WTC11 (cell line): Measurements from ENCODE around the gene CACYBP. TPM values are rescaled to one million over a fixed set of nuclear protein-coding genes. Genes with fewer than 3 reads are reported as not detected.

Experiments used
- ATAC-seq: fragments of 200-7000 bp; cut with Tn5 transposase; 2 replicates; pipeline ENCODE4 v1.10.0; 2021; ENCODE audit warnings: mild to moderate bottlenecking, moderate library complexity
- CTCF ChIA-PET: fragments of 300-600 bp; sonication (Branson Sonifier 250); formaldehyde crosslinking; loops from one replicate; lab custom pipeline; 2021; ENCODE audit warnings: antibody characterized with exemption; lab: Charles Lee
- POLR2A ChIA-PET: fragments of 350-600 bp; sonication (Branson Sonifier 250); formaldehyde crosslinking; loops from one replicate; lab custom pipeline; 2021; ENCODE audit warnings: antibody characterized with exemption; lab: Charles Lee
- DNase-seq: peaks from one replicate; pipeline ENCODE4 v3.0.0; 2021; ENCODE audit warnings: low spot score
- H3K27ac Mint-ChIP-seq: 2 replicates; pipeline ENCODE4 v1.8.0; 2021; ENCODE audit warnings: mixed read lengths
- H3K27me3 Mint-ChIP-seq: 2 replicates; pipeline ENCODE4 v1.8.0; 2021; ENCODE audit warnings: low read depth, mild to moderate bottlenecking, moderate library complexity, mixed read lengths
- H3K36me3 Mint-ChIP-seq: 2 replicates; pipeline ENCODE4 v1.8.0; 2021; ENCODE audit warnings: mixed read lengths
- H3K4me1 Mint-ChIP-seq: 2 replicates; pipeline ENCODE4 v1.8.0; 2022; ENCODE audit warnings: mixed read lengths
- H3K4me3 Mint-ChIP-seq: 2 replicates; pipeline ENCODE4 v1.8.0; 2021; ENCODE audit warnings: mild to moderate bottlenecking, moderate library complexity, mixed read lengths
- H3K9me3 Mint-ChIP-seq: 2 replicates; pipeline ENCODE4 v1.8.0; 2021; ENCODE audit warnings: mixed read lengths
- AFF4 ChIP-seq: sonication (generic); formaldehyde crosslinking; IDR thresholded peaks from 2 replicates; pipeline ENCODE4 v1.8.1; 2023; ENCODE audit warnings: mild to moderate bottlenecking, missing genetic modification reagents, borderline replicate concordance
- CDX4 ChIP-seq: fragments of 250-450 bp; sonication (Bioruptor Pico); IDR thresholded peaks from 2 replicates; pipeline ENCODE4 v1.9.0; 2021; ENCODE audit warnings: moderate library complexity, mild to moderate bottlenecking, inconsistent platforms, borderline replicate concordance
- CREB1 ChIP-seq: sonication (generic); formaldehyde crosslinking; IDR thresholded peaks from 2 replicates; pipeline ENCODE4 v1.8.0; 2023; ENCODE audit warnings: mild to moderate bottlenecking, missing genetic modification reagents
- CTCF ChIP-seq: fragments of 200-600 bp; IDR thresholded peaks from 2 replicates; pipeline ENCODE4 v1.8.0; 2022; ENCODE audit warnings: antibody characterized with exemption
- ETV6 ChIP-seq: sonication (generic); formaldehyde crosslinking; IDR thresholded peaks from 2 replicates; pipeline ENCODE4 v1.8.1; 2022; ENCODE audit warnings: mild to moderate bottlenecking, missing genetic modification reagents
- FOXP1 ChIP-seq: sonication (generic); formaldehyde crosslinking; IDR thresholded peaks from 2 replicates; pipeline ENCODE4 v1.8.0; 2022; ENCODE audit warnings: missing genetic modification reagents, mild to moderate bottlenecking, moderate library complexity, borderline replicate concordance
- GRHL2 ChIP-seq: fragments of 250-450 bp; sonication (Bioruptor Pico); IDR thresholded peaks from 2 replicates; pipeline ENCODE4 v1.8.0; 2022; ENCODE audit warnings: mild to moderate bottlenecking, moderate library complexity; ENCODE audit not compliant: insufficient replicate concordance, severe bottlenecking
- JAZF1 ChIP-seq: fragments of 250-450 bp; sonication (Bioruptor Pico); IDR thresholded peaks from 2 replicates; pipeline ENCODE4 v1.9.0; 2021; ENCODE audit warnings: moderate library complexity, mild to moderate bottlenecking, inconsistent platforms
- NFE2L1 ChIP-seq: sonication (generic); formaldehyde crosslinking; IDR thresholded peaks from 2 replicates; pipeline ENCODE4 v1.8.1; 2023; ENCODE audit warnings: missing genetic modification reagents
- NR3C1 ChIP-seq: sonication (generic); formaldehyde crosslinking; conservative IDR thresholded peaks from 2 replicates; pipeline ENCODE4 v1.8.1; 2023; ENCODE audit warnings: low read depth, mild to moderate bottlenecking, missing genetic modification reagents
- PRRX2 ChIP-seq: fragments of 250-450 bp; sonication (Bioruptor Pico); IDR thresholded peaks from 2 replicates; pipeline ENCODE4 v1.8.0; 2021; ENCODE audit warnings: mild to moderate bottlenecking
- RELA ChIP-seq: sonication (generic); formaldehyde crosslinking; IDR thresholded peaks from 2 replicates; pipeline ENCODE4 v1.8.1; 2022; ENCODE audit warnings: missing genetic modification reagents, mild to moderate bottlenecking, borderline replicate concordance
- SMAD3 ChIP-seq: sonication (generic); formaldehyde crosslinking; IDR thresholded peaks from 2 replicates; pipeline ENCODE4 v1.8.0; 2022; ENCODE audit warnings: missing genetic modification reagents, mild to moderate bottlenecking, borderline replicate concordance
- ZNF121 ChIP-seq: sonication (generic); formaldehyde crosslinking; IDR thresholded peaks from 2 replicates; pipeline ENCODE4 v1.8.0; 2023; ENCODE audit warnings: missing genetic modification reagents
- ZNF232 ChIP-seq: sonication (generic); formaldehyde crosslinking; IDR thresholded peaks from 2 replicates; pipeline ENCODE4 v1.8.0; 2022; ENCODE audit warnings: mild to moderate bottlenecking, missing genetic modification reagents
- ZNF263 ChIP-seq: sonication (generic); formaldehyde crosslinking; IDR thresholded peaks from 2 replicates; pipeline ENCODE4 v1.8.1; 2022; ENCODE audit warnings: low read depth, mild to moderate bottlenecking, moderate library complexity, missing genetic modification reagents
- ZNF317 ChIP-seq: sonication (generic); formaldehyde crosslinking; IDR thresholded peaks from 2 replicates; pipeline ENCODE4 v1.8.1; 2023; ENCODE audit warnings: low read depth, mild to moderate bottlenecking, moderate library complexity, missing genetic modification reagents, borderline replicate concordance
- ZNF416 ChIP-seq: fragments of 250-450 bp; sonication (Bioruptor Pico); IDR thresholded peaks from 2 replicates; pipeline ENCODE4 v1.9.0; 2021; ENCODE audit warnings: mild to moderate bottlenecking, inconsistent platforms
- ZNF425 ChIP-seq: fragments of 250-450 bp; sonication (Bioruptor Pico); conservative IDR thresholded peaks from 2 replicates; pipeline ENCODE4 v1.9.0; 2021; ENCODE audit warnings: mild to moderate bottlenecking
- total RNA-seq: library from RNA; stranded (reverse); gene quantifications from 3 replicates; pipeline ENCODE4 v1.2.3, GENCODE V29; 2021

CACYBP gene
- total RNA-seq, 1 experiment from 2014 or later: 211 TPM

GRCh38 chr1:174956086-174956485, 43.7 kb upstream of the CACYBP start:
- POLR2A ChIA-PET: no interaction called here
- no peak overlapping the region for H3K27ac Mint-ChIP-seq

GRCh38 chr1:174956976-174957375, 42.8 kb upstream of the CACYBP start:
- POLR2A ChIA-PET: no interaction called here
- H3K36me3 Mint-ChIP-seq: peaks cover 37% of the 10 kb centered on the region
- DNase-seq: no peak
- no peak overlapping the region for H3K27ac Mint-ChIP-seq
- CTCF ChIA-PET: interaction anchor here (1.0 kb wide), 1 partner anchor 30 kb away, joined by 3 read pairs; no protein-coding TSS in a partner anchor
- peaks cover 34% of the 10 kb centered on the region for H3K4me1 Mint-ChIP-seq
- ATAC-seq: no peak
- no peak overlapping the region for H3K4me3 Mint-ChIP-seq
- H3K27me3 Mint-ChIP-seq: no peaks in the 10 kb centered on the region
- H3K9me3 Mint-ChIP-seq: no peaks in the 10 kb centered on the region
- TF ChIP-seq JAZF1 (CRISPR knock-in tag) (no peak), ZNF317 (CRISPR knock-in tag) (no peak), SMAD3 (CRISPR knock-in tag) (no peak), ZNF425 (CRISPR knock-in tag) (no peak), ZNF263 (CRISPR knock-in tag) (no peak), ETV6 (CRISPR knock-in tag) (no peak), ZNF121 (CRISPR knock-in tag) (no peak), CDX4 (CRISPR knock-in tag) (no peak), GRHL2 (CRISPR knock-in tag) (no peak), FOXP1 (no peak), PRRX2 (CRISPR knock-in tag) (no peak), NR3C1 (CRISPR knock-in tag) (no peak), CREB1 (CRISPR knock-in tag) (no peak), CTCF (no peak), ZNF232 (no peak), RELA (CRISPR knock-in tag) (no peak), AFF4 (CRISPR knock-in tag) (no peak), NFE2L1 (CRISPR knock-in tag) (no peak)

More at GRCh38 chr1:174956086-174956485, 43.7 kb upstream of the CACYBP start:
- TF ChIP-seq CTCF: no peak
- no peak for TF ChIP-seq ZNF416 (CRISPR knock-in tag)
- H3K27me3 Mint-ChIP-seq: no peaks in the 10 kb centered on the region
- H3K9me3 Mint-ChIP-seq: no peaks in the 10 kb centered on the region
- H3K4me1 Mint-ChIP-seq: peaks cover 34% of the 10 kb centered on the region
- DNase-seq (no peak), ATAC-seq (no peak)
- peaks cover 40% of the 10 kb centered on the region for H3K36me3 Mint-ChIP-seq
- H3K4me3 Mint-ChIP-seq: no peak overlapping the region
- CTCF ChIA-PET: no interaction called here
